ENCODE data around the gene CD300C. TPM values are rescaled to one million over a fixed set of nuclear protein-coding genes. Genes with fewer than 3 reads are reported as not detected.
A peak's percentile ranks its signal among the peaks of the same experiment; 100 is the strongest.

CD300C gene
- total and polyA plus RNA-seq, 8 donors = 0.40 to 11.0 (median 0.56) TPM

GRCh38 chr17:74516561-74517328, 29.2 kb downstream of the CD300C start:
- Histone ChIP-seq H3K27ac (no peak overlapping the region), H3K9me3 (peaks cover 0 to 2% of the 10 kb centered on the region in 2 donors), H3K36me3 (no peaks in the 10 kb centered on the region), H3K4me1 (peaks cover 0 to 35% of the 10 kb centered on the region in 2 donors), H3K27me3 (peaks cover 0 to 17% of the 10 kb centered on the region in 2 donors), H3K4me3 (no peak overlapping the region)
- intact Hi-C loops (cut with DNase I) = no loop called here
- DNase-seq (no peak), ATAC-seq (no peak)
- no peak for TF ChIP-seq CTCF (IDR thresholded peaks at IDR 0.05)

GRCh38 chr17:74515941-74516340, 30.0 kb downstream of the CD300C start:
- H3K27ac ChIP-seq = no peak overlapping the region
- DNase-seq = no peak
- H3K27me3 ChIP-seq = peaks cover 0 to 17% of the 10 kb centered on the region in 2 donors
- intact Hi-C loops (cut with DNase I) = no loop called here
- peaks cover 0 to 2% of the 10 kb centered on the region in 2 donors for H3K9me3 ChIP-seq
- no peak for TF ChIP-seq CTCF (IDR thresholded peaks at IDR 0.05)
- ATAC-seq = no peak
- H3K36me3 ChIP-seq = no peaks in the 10 kb centered on the region
- H3K4me3 ChIP-seq = no peak overlapping the region
- peaks cover 0 to 27% of the 10 kb centered on the region in 2 donors for H3K4me1 ChIP-seq

GRCh38 chr17:74514632-74515334, 31.1 kb downstream of the CD300C start:
- intact Hi-C loops (cut with DNase I) = no loop called here
- TF ChIP-seq CTCF (IDR thresholded peaks at IDR 0.05) = no peak
- ATAC-seq (no peak), DNase-seq (peak in 1 of 4 donors; percentile 30)
- Histone ChIP-seq H3K4me1 (peaks cover 0 to 19% of the 10 kb centered on the region in 2 donors), H3K36me3 (no peaks in the 10 kb centered on the region), H3K4me3 (no peak overlapping the region), H3K27me3 (peaks cover 0 to 17% of the 10 kb centered on the region in 2 donors), H3K9me3 (peaks cover 0 to 2% of the 10 kb centered on the region in 2 donors), H3K27ac (no peak overlapping the region)

GRCh38 chr17:74513987-74514631, 31.8 kb downstream of the CD300C start:
- intact Hi-C loops (cut with DNase I) = no loop called here
- peak in 2 of 4 donors; percentile 26 to 30 for DNase-seq

More at GRCh38 chr17:74513987-74514631, 31.8 kb downstream of the CD300C start:
- Histone ChIP-seq H3K4me1 (peaks cover 0 to 16% of the 10 kb centered on the region in 2 donors), H3K27me3 (peaks cover 0 to 17% of the 10 kb centered on the region in 2 donors), H3K27ac (peak overlapping the region in 1 of 2 donors; percentile 70), H3K9me3 (peaks cover 0 to 2% of the 10 kb centered on the region in 2 donors), H3K4me3 (no peak overlapping the region), H3K36me3 (no peaks in the 10 kb centered on the region)
- TF ChIP-seq CTCF (IDR thresholded peaks at IDR 0.05) = no peak
- ATAC-seq = no peak

All from left lung (tissue), 10 donors.